Vagina (tissue), 2 donors: ENCODE data around the gene RPS6KA2.

Experiments
- POLR2A ChIP-seq, 2 donors: fragments of 450-650 bp; IDR thresholded peaks; one replicate each; pipeline ENCODE4 v1.6.1; 2017; ENCODE audit warnings: antibody characterized with exemption in 2 of 2, mild to moderate bottlenecking in 2 of 2, moderate library complexity in 2 of 2
- POLR2AphosphoS5 ChIP-seq, 2 donors: sonication (generic); formaldehyde crosslinking; IDR thresholded peaks; one replicate each; pipeline ENCODE4 v1.9.0; 2017; ENCODE audit warnings: antibody characterized with exemption in 2 of 2, mild to moderate bottlenecking in 2 of 2, low read depth in 1 of 2; ENCODE audit not compliant: insufficient read depth in 1 of 2
- TF ChIP-seq, protein P1 (sequence below), 3 experiments: fragments of 450-650 bp in 2 of 3; fragments of 200-600 bp in 1 of 3; sonication (generic) in 1 of 3; IDR thresholded peaks; one replicate each; pipeline ENCODE4 v1.5.1; 2017 to 2019; ENCODE audit warnings: antibody characterized with exemption in 3 of 3, mild to moderate bottlenecking in 2 of 3, moderate library complexity in 2 of 3

DNA sequence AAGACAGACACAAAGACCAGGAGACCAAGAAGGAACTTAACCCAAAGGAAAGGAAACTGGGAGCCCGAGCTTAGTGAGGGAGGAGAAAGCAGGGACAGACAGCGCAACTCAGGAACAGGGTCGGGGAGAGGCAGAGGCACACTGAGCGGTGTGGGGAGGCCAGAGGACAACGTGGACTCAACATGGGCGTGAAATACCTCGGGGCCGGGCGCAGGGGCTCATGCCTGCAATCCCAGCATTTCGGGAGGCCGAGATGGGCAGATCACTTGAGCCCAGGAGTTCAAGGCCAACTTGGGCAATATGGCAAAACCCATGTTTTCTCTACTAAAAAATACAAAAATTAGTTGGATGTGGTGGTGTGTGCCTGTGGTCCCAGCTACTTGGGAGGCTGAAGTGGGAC is 5.7 kb upstream of the RPS6KA2 start:
- TF ChIP-seq, protein P1, sequence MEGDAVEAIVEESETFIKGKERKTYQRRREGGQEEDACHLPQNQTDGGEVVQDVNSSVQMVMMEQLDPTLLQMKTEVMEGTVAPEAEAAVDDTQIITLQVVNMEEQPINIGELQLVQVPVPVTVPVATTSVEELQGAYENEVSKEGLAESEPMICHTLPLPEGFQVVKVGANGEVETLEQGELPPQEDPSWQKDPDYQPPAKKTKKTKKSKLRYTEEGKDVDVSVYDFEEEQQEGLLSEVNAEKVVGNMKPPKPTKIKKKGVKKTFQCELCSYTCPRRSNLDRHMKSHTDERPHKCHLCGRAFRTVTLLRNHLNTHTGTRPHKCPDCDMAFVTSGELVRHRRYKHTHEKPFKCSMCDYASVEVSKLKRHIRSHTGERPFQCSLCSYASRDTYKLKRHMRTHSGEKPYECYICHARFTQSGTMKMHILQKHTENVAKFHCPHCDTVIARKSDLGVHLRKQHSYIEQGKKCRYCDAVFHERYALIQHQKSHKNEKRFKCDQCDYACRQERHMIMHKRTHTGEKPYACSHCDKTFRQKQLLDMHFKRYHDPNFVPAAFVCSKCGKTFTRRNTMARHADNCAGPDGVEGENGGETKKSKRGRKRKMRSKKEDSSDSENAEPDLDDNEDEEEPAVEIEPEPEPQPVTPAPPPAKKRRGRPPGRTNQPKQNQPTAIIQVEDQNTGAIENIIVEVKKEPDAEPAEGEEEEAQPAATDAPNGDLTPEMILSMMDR (IDR thresholded peaks at IDR 0.05), result no peak
- TF ChIP-seq POLR2A (IDR thresholded peaks at IDR 0.05), result no peak
- TF ChIP-seq POLR2AphosphoS5 (IDR thresholded peaks at IDR 0.05; ENCODE audit: insufficient read depth in 1 of 2, low read depth in 1 of 2), result no peak
